HepG2 (cell line): Measurements from ENCODE around the gene ST3GAL5.

Experiments used
- GLI4 ChIP-seq: sonication (generic); formaldehyde crosslinking; IDR thresholded peaks from 2 replicates; pipeline ENCODE4 v1.5.1; 2020; ENCODE audit warnings: missing genetic modification reagents, mild to moderate bottlenecking, moderate library complexity, borderline replicate concordance
- POLR2A ChIP-seq, 2 experiments: IDR thresholded peaks; 2 replicates each; pipeline ENCODE4 v1.6.1; 2011; ENCODE audit warnings: low read depth in 2 of 2, low read length in 2 of 2, mild to moderate bottlenecking in 1 of 2, moderate library complexity in 1 of 2; ENCODE audit not compliant: insufficient read depth in 1 of 2
- SIN3B ChIP-seq: fragments of 150-350 bp; IDR thresholded peaks from 2 replicates; pipeline ENCODE4 v1.6.1; 2014; ENCODE audit warnings: low read length
- ZKSCAN8 ChIP-seq: IDR thresholded peaks from 2 replicates; pipeline ENCODE4 v1.6.1; 2016; ENCODE audit warnings: borderline replicate concordance, missing genetic modification reagents, missing compliant biosample characterization
- ZNF136 ChIP-seq: sonication (generic); formaldehyde crosslinking; IDR thresholded peaks from 2 replicates; pipeline ENCODE4 v1.8.1; 2022; ENCODE audit warnings: low read depth, mild to moderate bottlenecking, moderate library complexity, missing genetic modification reagents
- ZNF274 ChIP-seq: sonication (generic); formaldehyde crosslinking; IDR thresholded peaks from 2 replicates; pipeline ENCODE4 v1.5.1; 2020; ENCODE audit warnings: mild to moderate bottlenecking, missing genetic modification reagents
- TF ChIP-seq, protein P1 (sequence below): sonication (generic); formaldehyde crosslinking; IDR thresholded peaks from 2 replicates; pipeline ENCODE4 v1.5.0; 2020; ENCODE audit warnings: mild to moderate bottlenecking, missing genetic modification reagents, moderate library complexity

GRCh38 chr2:85913884-85914881, 25.4 kb upstream of the ST3GAL5 start:
- TF ChIP-seq ZKSCAN8 = no peak
- TF ChIP-seq POLR2A (IDR thresholded peaks at IDR 0.05; ENCODE audit: insufficient read depth in 1 of 2, low read depth in 2 of 2, low read length in 2 of 2) = no peak
- TF ChIP-seq ZNF136 (CRISPR knock-in tag) = no peak
- no peak for TF ChIP-seq SIN3B
- no peak for TF ChIP-seq GLI4
- TF ChIP-seq ZNF274 (CRISPR knock-in tag) = no peak
- TF ChIP-seq, protein P1, sequence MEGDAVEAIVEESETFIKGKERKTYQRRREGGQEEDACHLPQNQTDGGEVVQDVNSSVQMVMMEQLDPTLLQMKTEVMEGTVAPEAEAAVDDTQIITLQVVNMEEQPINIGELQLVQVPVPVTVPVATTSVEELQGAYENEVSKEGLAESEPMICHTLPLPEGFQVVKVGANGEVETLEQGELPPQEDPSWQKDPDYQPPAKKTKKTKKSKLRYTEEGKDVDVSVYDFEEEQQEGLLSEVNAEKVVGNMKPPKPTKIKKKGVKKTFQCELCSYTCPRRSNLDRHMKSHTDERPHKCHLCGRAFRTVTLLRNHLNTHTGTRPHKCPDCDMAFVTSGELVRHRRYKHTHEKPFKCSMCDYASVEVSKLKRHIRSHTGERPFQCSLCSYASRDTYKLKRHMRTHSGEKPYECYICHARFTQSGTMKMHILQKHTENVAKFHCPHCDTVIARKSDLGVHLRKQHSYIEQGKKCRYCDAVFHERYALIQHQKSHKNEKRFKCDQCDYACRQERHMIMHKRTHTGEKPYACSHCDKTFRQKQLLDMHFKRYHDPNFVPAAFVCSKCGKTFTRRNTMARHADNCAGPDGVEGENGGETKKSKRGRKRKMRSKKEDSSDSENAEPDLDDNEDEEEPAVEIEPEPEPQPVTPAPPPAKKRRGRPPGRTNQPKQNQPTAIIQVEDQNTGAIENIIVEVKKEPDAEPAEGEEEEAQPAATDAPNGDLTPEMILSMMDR (CRISPR knock-in tag) = no peak
